PC-3 (cell line): ENCODE data around the gene EPB41L4A. TPM values are rescaled to one million over a fixed set of nuclear protein-coding genes. Genes with fewer than 3 reads are reported as not detected.

ENCODE experiments used
- ATAC-seq: fragments of 200-7000 bp; cut with Tn5 transposase; 2 replicates; pipeline ENCODE4 v1.9.1; 2020; ENCODE audit warnings: mild to moderate bottlenecking, moderate library complexity
- BruUV-seq: library from RNA; stranded (reverse); fragments of 400-500 nt; replicated peaks from 2 replicates; lab custom pipeline; 2021; lab: Mats Ljungman, UMichigan
- CTCF ChIA-PET: fragments of 300-600 bp; sonication (Branson Sonifier 250); formaldehyde crosslinking; loops from one replicate; lab custom pipeline; 2022; ENCODE audit warnings: antibody characterized with exemption; lab: Charles Lee
- POLR2A ChIA-PET: fragments of 300-600 bp; sonication (Branson Sonifier 250); formaldehyde crosslinking; loops from one replicate; lab custom pipeline; 2022; ENCODE audit warnings: antibody characterized with exemption; ENCODE audit not compliant: unreplicated experiment; lab: Charles Lee
- DNase-seq: peaks from one replicate; pipeline ENCODE4 v3.0.0-alpha.2; 2015
- H2AFZ ChIP-seq: fragments of 300-600 bp; sonication (generic); 2 replicates; pipeline ENCODE4 v1.6.0; 2016; ENCODE audit warnings: antibody characterized with exemption, low read length
- H3F3A ChIP-seq: fragments of 300-600 bp; sonication (generic); one replicate; pipeline ENCODE4 v1.6.0; 2017; ENCODE audit warnings: antibody characterized with exemption, low read length, control low read depth, mild to moderate bottlenecking; ENCODE audit not compliant: unreplicated experiment
- H3K27ac ChIP-seq: fragments of 300-600 bp; sonication (generic); 2 replicates; pipeline ENCODE4 v1.5.1; 2016; ENCODE audit warnings: mild to moderate bottlenecking, low read length
- H3K27me3 ChIP-seq: fragments of 300-600 bp; sonication (generic); 2 replicates; pipeline ENCODE4 v1.6.1; 2016; ENCODE audit warnings: low read length, mixed read lengths
- H3K36me3 ChIP-seq: fragments of 300-600 bp; sonication (generic); 2 replicates; pipeline ENCODE4 v1.6.1; 2016; ENCODE audit warnings: low read depth, mixed run types, low read length, mixed read lengths
- H3K4me1 ChIP-seq: fragments of 300-600 bp; sonication (generic); 2 replicates; pipeline ENCODE4 v1.5.1; 2016; ENCODE audit warnings: low read length; ENCODE audit not compliant: insufficient read depth
- H3K4me2 ChIP-seq: fragments of 300-600 bp; sonication (generic); 2 replicates; pipeline ENCODE4 v1.6.0; 2016; ENCODE audit warnings: low read length
- H3K4me3 ChIP-seq: fragments of 300-600 bp; sonication (generic); 2 replicates; pipeline ENCODE4 v1.5.1; 2016; ENCODE audit warnings: mild to moderate bottlenecking, low read length, mixed read lengths
- H3K79me2 ChIP-seq: fragments of 300-600 bp; sonication (generic); 2 replicates; pipeline ENCODE4 v1.6.1; 2017; ENCODE audit warnings: low read length, mixed read lengths
- H3K9ac ChIP-seq: fragments of 300-600 bp; sonication (generic); 2 replicates; pipeline ENCODE4 v1.6.0; 2016; ENCODE audit warnings: mild to moderate bottlenecking, low read length
- H3K9me2 ChIP-seq: fragments of 300-600 bp; sonication (generic); replicated peaks from 2 replicates; pipeline ENCODE4 v1.6.1; 2016; ENCODE audit warnings: mixed run types, low read length, mixed read lengths
- H3K9me3 ChIP-seq: fragments of 300-600 bp; sonication (generic); 2 replicates; pipeline ENCODE4 v1.6.1; 2016; ENCODE audit warnings: low read length, mixed read lengths
- H4K20me1 ChIP-seq: fragments of 300-600 bp; sonication (generic); 2 replicates; pipeline ENCODE4 v1.6.1; 2016; ENCODE audit warnings: low read length, mixed read lengths
- EZH2 ChIP-seq: fragments of 300-600 bp; sonication (generic); IDR thresholded peaks from one replicate; pipeline ENCODE4 v1.6.1; 2017; ENCODE audit warnings: antibody characterized with exemption, mild to moderate bottlenecking, low read length; ENCODE audit not compliant: unreplicated experiment
- EZH2phosphoT487 ChIP-seq: fragments of 300-600 bp; sonication (generic); IDR thresholded peaks from 2 replicates; pipeline ENCODE4 v1.6.1; 2018; ENCODE audit warnings: mild to moderate bottlenecking, antibody characterized with exemption, low read length, borderline replicate concordance
- intact Hi-C: fragments of 100-400 bp; cut with micrococcal nuclease; formaldehyde crosslinking; loops from 2 replicates; pipeline ENCODE4 v1.9.0; 2023
- total RNA-seq: library from RNA; depleted of rRNA; stranded (reverse); fragments of >200 nt; gene quantifications from 2 replicates; pipeline ENCODE4 v1.2.3, GENCODE V29; 2014
- TF ChIP-seq, protein P1 (sequence below): fragments of 300-600 bp; sonication (generic); conservative IDR thresholded peaks from 2 replicates; pipeline ENCODE4 v1.5.1; 2017; ENCODE audit warnings: antibody characterized with exemption, low read depth, mild to moderate bottlenecking, low read length

Gene EPB41L4A
- total RNA-seq, 1 experiment from 2014 or later, result not detected

DNA sequence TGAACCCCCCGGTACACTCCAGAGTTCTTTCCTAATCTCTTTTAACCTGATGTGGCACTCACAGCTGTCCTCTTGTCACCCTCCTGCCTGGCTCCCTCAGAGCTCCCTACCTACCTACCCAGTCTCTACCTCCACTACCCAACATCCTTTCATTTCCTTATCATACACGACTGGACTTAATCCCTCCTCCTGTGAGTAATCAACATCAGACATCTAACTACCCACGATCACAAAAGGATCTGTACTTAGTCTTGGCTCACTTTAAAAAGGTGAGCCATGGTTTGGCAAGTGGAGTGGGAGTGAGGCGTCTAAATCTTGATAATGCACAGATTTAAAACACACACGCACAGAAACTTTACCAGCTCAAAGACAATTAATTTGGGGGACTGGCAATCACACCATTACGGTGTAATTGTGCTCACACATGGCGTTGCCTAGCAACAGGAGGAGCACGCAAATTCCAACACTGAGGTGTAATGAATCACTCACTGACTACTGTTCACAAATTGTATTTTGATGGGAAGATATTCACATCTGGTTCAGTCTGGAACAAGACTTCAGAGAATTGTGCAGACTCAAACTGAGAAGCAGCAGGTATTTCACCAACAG, 235.9 kb downstream of the EPB41L4A start:
- Histone ChIP-seq H3K9me3 (no peaks in the 10 kb centered on the region), H3K9ac (no peak overlapping the region), H3K9me2 (no peaks in the 10 kb centered on the region), H3K79me2 (no peaks in the 10 kb centered on the region), H2AFZ (no peak overlapping the region), H3K27ac (no peak overlapping the region), H3K4me1 (no peaks in the 10 kb centered on the region), H3F3A (no peaks in the 10 kb centered on the region), H3K27me3 (peaks cover 57% of the 10 kb centered on the region), H3K4me3 (no peak overlapping the region), H3K4me2 (no peak overlapping the region), H3K36me3 (no peaks in the 10 kb centered on the region), H4K20me1 (no peaks in the 10 kb centered on the region)
- ChIA-PET POLR2A (no interaction called here), CTCF (no interaction called here)
- no TSS peak for BruUV-seq
- ATAC-seq (no peak), DNase-seq (peak; percentile 23)
- intact Hi-C loops, result no loop called here
- TF ChIP-seq EZH2 (no peak), EZH2phosphoT487 (no peak)
- TF ChIP-seq, protein P1, sequence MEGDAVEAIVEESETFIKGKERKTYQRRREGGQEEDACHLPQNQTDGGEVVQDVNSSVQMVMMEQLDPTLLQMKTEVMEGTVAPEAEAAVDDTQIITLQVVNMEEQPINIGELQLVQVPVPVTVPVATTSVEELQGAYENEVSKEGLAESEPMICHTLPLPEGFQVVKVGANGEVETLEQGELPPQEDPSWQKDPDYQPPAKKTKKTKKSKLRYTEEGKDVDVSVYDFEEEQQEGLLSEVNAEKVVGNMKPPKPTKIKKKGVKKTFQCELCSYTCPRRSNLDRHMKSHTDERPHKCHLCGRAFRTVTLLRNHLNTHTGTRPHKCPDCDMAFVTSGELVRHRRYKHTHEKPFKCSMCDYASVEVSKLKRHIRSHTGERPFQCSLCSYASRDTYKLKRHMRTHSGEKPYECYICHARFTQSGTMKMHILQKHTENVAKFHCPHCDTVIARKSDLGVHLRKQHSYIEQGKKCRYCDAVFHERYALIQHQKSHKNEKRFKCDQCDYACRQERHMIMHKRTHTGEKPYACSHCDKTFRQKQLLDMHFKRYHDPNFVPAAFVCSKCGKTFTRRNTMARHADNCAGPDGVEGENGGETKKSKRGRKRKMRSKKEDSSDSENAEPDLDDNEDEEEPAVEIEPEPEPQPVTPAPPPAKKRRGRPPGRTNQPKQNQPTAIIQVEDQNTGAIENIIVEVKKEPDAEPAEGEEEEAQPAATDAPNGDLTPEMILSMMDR, result no peak

DNA sequence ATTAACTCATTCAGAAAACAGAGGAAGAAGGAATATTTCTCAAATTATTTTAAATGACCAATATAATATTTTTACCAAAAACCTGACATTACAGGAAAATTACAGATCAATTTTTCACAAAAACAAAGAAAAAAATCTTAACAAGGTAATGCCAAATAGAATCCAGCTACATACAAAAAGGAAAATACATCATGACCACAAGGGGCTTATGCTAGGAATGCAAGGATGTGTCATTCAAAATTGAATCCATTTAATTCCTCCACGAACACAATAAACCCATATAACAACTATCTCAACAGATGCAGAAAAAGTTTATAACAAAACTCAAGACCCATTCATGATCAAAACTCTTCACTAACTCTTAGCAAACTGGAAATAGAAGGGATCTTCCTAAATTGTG, 239.8 kb downstream of the EPB41L4A start:
- TF ChIP-seq EZH2, result no peak
- TF ChIP-seq, protein P1, result no peak; the same call in 1 of the 2 replicates
- TF ChIP-seq EZH2phosphoT487, result no peak
- BruUV-seq, result no TSS peak
- H4K20me1 ChIP-seq, result no peaks in the 10 kb centered on the region
- ATAC-seq (no peak), DNase-seq (no peak)
- H3K79me2 ChIP-seq, result no peaks in the 10 kb centered on the region
- H3K27me3 ChIP-seq, result peaks cover 27% of the 10 kb centered on the region
- ChIA-PET POLR2A (no interaction called here), CTCF (no interaction called here)
- H3K36me3 ChIP-seq, result no peaks in the 10 kb centered on the region
- intact Hi-C loops, result loop anchor here (10.0 kb wide), 1 partner anchor 236 kb away; the partner anchor contains the start of gene EPB41L4A
- H2AFZ ChIP-seq, result no peak overlapping the region
- no peak overlapping the region for H3K27ac ChIP-seq
- H3K9ac ChIP-seq, result no peak overlapping the region
- H3K4me3 ChIP-seq, result no peak overlapping the region
- peaks cover 7% of the 10 kb centered on the region for H3K4me1 ChIP-seq
- H3F3A ChIP-seq, result no peaks in the 10 kb centered on the region
- H3K9me3 ChIP-seq, result no peaks in the 10 kb centered on the region
- H3K4me2 ChIP-seq, result no peak overlapping the region
- no peaks in the 10 kb centered on the region for H3K9me2 ChIP-seq
